Panc1 (cell line): ENCODE data around the gene MYO1H.

Experiments
- CTCF ChIP-seq: fragments of 450-650 bp; IDR thresholded peaks from 2 replicates; pipeline ENCODE4 v1.5.1; 2017; ENCODE audit warnings: mild to moderate bottlenecking
- SIN3A ChIP-seq: IDR thresholded peaks from 2 replicates; pipeline ENCODE4 v1.6.1; 2012; ENCODE audit warnings: low read depth, mild to moderate bottlenecking, low read length, moderate library complexity, borderline replicate concordance; ENCODE audit not compliant: insufficient read depth
- TCF7L2 ChIP-seq: IDR thresholded peaks from 2 replicates; pipeline ENCODE4 v1.6.1; 2011; ENCODE audit warnings: mild to moderate bottlenecking, low read depth, low read length, inconsistent platforms

GRCh38 chr12:109445191-109445609 is 97.5 kb downstream of the MYO1H start:
- no peak for TF ChIP-seq CTCF
- TF ChIP-seq SIN3A: no peak
- TF ChIP-seq TCF7L2: no peak
